AG09309 (cell line): Measurements from ENCODE around the gene DEPDC5.
A peak's percentile ranks its signal among the peaks of the same experiment; 100 is the strongest.

Experiments used
- DNase-seq: peaks from one replicate; pipeline ENCODE4 v3.0.0-alpha.2; 2010; ENCODE audit warnings: low read depth
- H3K4me3 ChIP-seq: 2 replicates; pipeline ENCODE4 v1.5.1; 2011; ENCODE audit warnings: mild to moderate bottlenecking, low read depth, low read length, moderate library complexity; ENCODE audit not compliant: control insufficient read depth
- CTCF ChIP-seq: IDR thresholded peaks from 2 replicates; pipeline ENCODE4 v1.5.1; 2011; ENCODE audit warnings: mild to moderate bottlenecking, low read depth, low read length, inconsistent platforms; ENCODE audit not compliant: insufficient read depth, control insufficient read depth; ENCODE audit errors: missing control alignments

The DEPDC5 gene

GRCh38 chr22:31943978-31944699, 190.3 kb downstream of the DEPDC5 start, which contains the start of gene YWHAH:
Gene YWHAH (plus strand): TSS chr22:31944535. CDS start chr22:31944734, 199 bp downstream.
- peak; percentile 55 for DNase-seq
- H3K4me3 ChIP-seq: peak within 1 kb of the TSS; percentile 98
- no peak for TF ChIP-seq CTCF

GRCh38 chr22:31944700-31945442, 191.1 kb downstream of the DEPDC5 start:
- no peak for DNase-seq

GRCh38 chr22:31945443-31945855, 191.6 kb downstream of the DEPDC5 start:
- no peak for TF ChIP-seq CTCF
- H3K4me3 ChIP-seq: peak overlapping the region; percentile 98
- no peak for DNase-seq

More at GRCh38 chr22:31944700-31945442, 191.1 kb downstream of the DEPDC5 start:
- peak overlapping the region; percentile 98 for H3K4me3 ChIP-seq
- TF ChIP-seq CTCF: peak; percentile 5

GRCh38 chr22:31945971-31946680, 192.3 kb downstream of the DEPDC5 start:
- TF ChIP-seq CTCF: no peak
- DNase-seq: no peak
- peak overlapping the region; percentile 98 for H3K4me3 ChIP-seq

GRCh38 chr22:31947296-31947695, 193.5 kb downstream of the DEPDC5 start:
- H3K4me3 ChIP-seq: no peak overlapping the region
- DNase-seq: no peak
- peak; percentile 41 for TF ChIP-seq CTCF

- TF ChIP-seq CTCF: no peak
- DNase-seq: no peak
- H3K4me3 ChIP-seq: no peak overlapping the region
Measured at GRCh38 chr22:31948002-31948401, 194.2 kb downstream of the DEPDC5 start.
